K562 (cell line): ENCODE results near the gene CPLANE2. TPM values are rescaled to one million over a fixed set of nuclear protein-coding genes. Genes with fewer than 3 reads are reported as not detected.
A peak's percentile ranks its signal among the peaks of the same experiment; 100 is the strongest.

Source experiments
- KAT7 ChIP-seq: sonication (generic); formaldehyde crosslinking; IDR thresholded peaks from 2 replicates; pipeline ENCODE4 v1.8.0; 2022; ENCODE audit warnings: missing genetic modification reagents, mild to moderate bottlenecking, borderline replicate concordance
- KDM2B ChIP-seq: fragments of 250-450 bp; sonication (Bioruptor Pico); IDR thresholded peaks from 2 replicates; pipeline ENCODE4 v1.8.0; 2021; ENCODE audit warnings: mild to moderate bottlenecking, moderate library complexity
- L3MBTL2 ChIP-seq: fragments of 450-650 bp; IDR thresholded peaks from 2 replicates; pipeline ENCODE4 v1.6.1; 2016; ENCODE audit warnings: mild to moderate bottlenecking, moderate library complexity
- MTA3 ChIP-seq: fragments of 450-650 bp; formaldehyde crosslinking; IDR thresholded peaks from 2 replicates; pipeline ENCODE4 v1.6.1; 2017; ENCODE audit warnings: mild to moderate bottlenecking, borderline replicate concordance
- RBM22 ChIP-seq: fragments of 200-400 bp; formaldehyde crosslinking; IDR thresholded peaks from 2 replicates; pipeline ENCODE4 v1.6.1; 2018; ENCODE audit warnings: low read length, low read depth; ENCODE audit not compliant: poor library complexity, severe bottlenecking
- TBL1XR1 ChIP-seq, 2 experiments: IDR thresholded peaks; 2 replicates each; pipeline ENCODE4 v1.6.1; 2012; ENCODE audit warnings: improper control_type of control experiment in 2 of 2, low read length in 2 of 2, mild to moderate bottlenecking in 1 of 2
- ZBTB7A ChIP-seq: IDR thresholded peaks from 2 replicates; pipeline ENCODE4 v1.6.1; 2011; ENCODE audit warnings: low read depth, mild to moderate bottlenecking, low read length, moderate library complexity, borderline replicate concordance; ENCODE audit not compliant: control insufficient read depth
- ZNF263 ChIP-seq: sonication (generic); formaldehyde crosslinking; IDR thresholded peaks from 2 replicates; pipeline ENCODE4 v1.8.0; 2022; ENCODE audit warnings: mild to moderate bottlenecking, missing genetic modification reagents, borderline replicate concordance
- polyA plus RNA-seq, 8 experiments: library from polyadenylated mRNA; depleted of rRNA in 4 of 8; stranded (reverse) in 5 of 8; unstranded in 3 of 8; fragments of >200 nt; fragmentation: Nextera tagmentation in 2 of 8; fragmentation: Illumina TruSeq in 1 of 8; extraction: Ambion mirVana in 2 of 8; extraction: Trizol in 1 of 8; gene quantifications; 2 replicates each; pipeline versions ENCODE4 v1.2.1 to v1.2.3, GENCODE V29; 2011 to 2014; ENCODE audit warnings: inconsistent platforms in 1 of 8, missing spikeins in 1 of 8
- total RNA-seq, 7 experiments: library from RNA; depleted of rRNA in 6 of 7; stranded (reverse); fragments of >200 nt in 6 of 7; fragmentation: Illumina TruSeq in 2 of 7; extraction: Trizol in 2 of 7; gene quantifications; 2 replicates each; pipeline versions ENCODE4 v1.2.1 to v1.2.3, GENCODE V29; 2011 to 2021; ENCODE audit warnings: low replicate concordance in 1 of 7
- TF ChIP-seq, protein P1 (sequence below), 2 experiments: fragments of 200-800 bp in 1 of 2; sonication (Bioruptor generic) in 1 of 2; sonication (generic) in 1 of 2; formaldehyde crosslinking in 1 of 2; IDR thresholded peaks in 1 of 2; conservative IDR thresholded peaks in 1 of 2; 2 replicates each; pipeline versions ENCODE4 v1.5.0 to v1.6.1; 2016 to 2020; ENCODE audit warnings: missing compliant biosample characterization in 1 of 2, missing genetic modification characterization in 1 of 2, missing genetic modification reagents in 1 of 2
- TF ChIP-seq, protein P2 (sequence below): sonication (generic); formaldehyde crosslinking; IDR thresholded peaks from 2 replicates; pipeline ENCODE4 v1.8.1; 2023; ENCODE audit warnings: mild to moderate bottlenecking, missing genetic modification reagents
- TF ChIP-seq, protein P3 (sequence below): sonication (generic); formaldehyde crosslinking; IDR thresholded peaks from 2 replicates; pipeline ENCODE4 v1.8.0; 2023; ENCODE audit warnings: missing genetic modification reagents, mild to moderate bottlenecking, borderline replicate concordance
- TF ChIP-seq, protein P4 (sequence below): sonication (generic); formaldehyde crosslinking; IDR thresholded peaks from 2 replicates; pipeline ENCODE4 v1.8.1; 2023; ENCODE audit warnings: mild to moderate bottlenecking, missing genetic modification reagents
- TF ChIP-seq, protein P5 (sequence below): sonication (generic); formaldehyde crosslinking; IDR thresholded peaks from 2 replicates; pipeline ENCODE4 v1.5.0; 2020; ENCODE audit warnings: missing genetic modification reagents

CPLANE2 gene
- total and polyA plus RNA-seq, 9 of the 15 experiments (the other 6 are each of a cell fraction or from before 2014, with no cell fraction given) = 0.17 to 20.9 (median 8.1) TPM

DNA sequence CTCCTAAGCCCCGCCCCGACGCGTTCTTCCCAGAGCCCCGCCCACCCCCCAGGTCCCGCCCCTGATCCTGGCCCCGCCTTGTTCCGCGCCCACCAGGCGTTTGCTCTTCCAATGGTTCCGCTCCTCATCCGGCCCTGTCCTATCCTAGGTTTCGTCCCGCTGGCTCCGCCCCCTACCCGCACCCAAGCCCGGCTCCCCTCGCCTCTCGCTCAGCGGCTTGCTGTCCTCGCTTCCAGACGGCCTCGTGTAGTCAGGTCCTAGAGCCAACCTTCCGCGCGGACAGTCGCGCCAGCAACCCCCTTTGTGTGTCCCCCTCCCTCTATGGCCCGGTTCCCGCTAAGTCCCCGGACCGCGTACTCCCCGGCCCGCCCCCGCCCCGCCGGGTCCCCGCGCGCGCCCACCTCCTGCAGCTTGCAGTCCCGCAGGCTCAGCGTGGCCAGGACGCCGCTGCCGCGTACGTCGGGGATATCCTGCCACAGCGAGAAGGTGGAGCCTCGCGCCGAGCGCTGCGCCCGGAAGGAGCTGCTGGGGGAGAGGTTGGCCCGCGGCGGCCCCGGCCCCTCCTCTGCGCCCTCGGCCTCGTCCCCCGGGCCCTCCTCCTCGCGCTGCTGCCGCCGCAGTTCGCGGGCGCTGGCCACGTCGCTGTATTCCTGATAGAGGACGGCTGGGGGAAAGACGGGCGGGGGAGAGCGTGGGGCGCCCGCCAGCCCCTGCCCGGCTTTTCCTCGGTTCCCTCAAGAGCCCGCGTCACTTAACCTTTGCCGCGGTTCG lies 30.3 kb downstream of the CPLANE2 start (continued):
- TF ChIP-seq TBL1XR1 (IDR thresholded peaks at IDR 0.05; ENCODE audit: low read length in 2 of 2) = peak in 1 of 2 experiments; percentile 48; a peak in 2 of 4 replicates
- TF ChIP-seq ZNF263 = peak; percentile 77
- TF ChIP-seq, protein P1, sequence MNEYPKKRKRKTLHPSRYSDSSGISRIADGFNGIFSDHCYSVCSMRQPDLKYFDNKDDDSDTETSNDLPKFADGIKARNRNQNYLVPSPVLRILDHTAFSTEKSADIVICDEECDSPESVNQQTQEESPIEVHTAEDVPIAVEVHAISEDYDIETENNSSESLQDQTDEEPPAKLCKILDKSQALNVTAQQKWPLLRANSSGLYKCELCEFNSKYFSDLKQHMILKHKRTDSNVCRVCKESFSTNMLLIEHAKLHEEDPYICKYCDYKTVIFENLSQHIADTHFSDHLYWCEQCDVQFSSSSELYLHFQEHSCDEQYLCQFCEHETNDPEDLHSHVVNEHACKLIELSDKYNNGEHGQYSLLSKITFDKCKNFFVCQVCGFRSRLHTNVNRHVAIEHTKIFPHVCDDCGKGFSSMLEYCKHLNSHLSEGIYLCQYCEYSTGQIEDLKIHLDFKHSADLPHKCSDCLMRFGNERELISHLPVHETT (CRISPR knock-in tag; conservative IDR thresholded peaks at IDR 0.05 in 1 of 2, IDR thresholded peaks at IDR 0.05 in 1 of 2) = 0 out of 4 replicates have a peak, but pooled peaks of 1 of the 2 experiments have one; percentile 37
- TF ChIP-seq KDM2B (CRISPR knock-in tag) = 0 out of 2 replicates have a peak, but pooled peaks have one; percentile 79
- peak; percentile 78 for TF ChIP-seq MTA3
- TF ChIP-seq, protein P2, sequence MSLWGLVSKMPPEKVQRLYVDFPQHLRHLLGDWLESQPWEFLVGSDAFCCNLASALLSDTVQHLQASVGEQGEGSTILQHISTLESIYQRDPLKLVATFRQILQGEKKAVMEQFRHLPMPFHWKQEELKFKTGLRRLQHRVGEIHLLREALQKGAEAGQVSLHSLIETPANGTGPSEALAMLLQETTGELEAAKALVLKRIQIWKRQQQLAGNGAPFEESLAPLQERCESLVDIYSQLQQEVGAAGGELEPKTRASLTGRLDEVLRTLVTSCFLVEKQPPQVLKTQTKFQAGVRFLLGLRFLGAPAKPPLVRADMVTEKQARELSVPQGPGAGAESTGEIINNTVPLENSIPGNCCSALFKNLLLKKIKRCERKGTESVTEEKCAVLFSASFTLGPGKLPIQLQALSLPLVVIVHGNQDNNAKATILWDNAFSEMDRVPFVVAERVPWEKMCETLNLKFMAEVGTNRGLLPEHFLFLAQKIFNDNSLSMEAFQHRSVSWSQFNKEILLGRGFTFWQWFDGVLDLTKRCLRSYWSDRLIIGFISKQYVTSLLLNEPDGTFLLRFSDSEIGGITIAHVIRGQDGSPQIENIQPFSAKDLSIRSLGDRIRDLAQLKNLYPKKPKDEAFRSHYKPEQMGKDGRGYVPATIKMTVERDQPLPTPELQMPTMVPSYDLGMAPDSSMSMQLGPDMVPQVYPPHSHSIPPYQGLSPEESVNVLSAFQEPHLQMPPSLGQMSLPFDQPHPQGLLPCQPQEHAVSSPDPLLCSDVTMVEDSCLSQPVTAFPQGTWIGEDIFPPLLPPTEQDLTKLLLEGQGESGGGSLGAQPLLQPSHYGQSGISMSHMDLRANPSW (CRISPR knock-in tag) = peak; percentile 68; the same call in 1 of the 2 replicates
- TF ChIP-seq, protein P3, sequence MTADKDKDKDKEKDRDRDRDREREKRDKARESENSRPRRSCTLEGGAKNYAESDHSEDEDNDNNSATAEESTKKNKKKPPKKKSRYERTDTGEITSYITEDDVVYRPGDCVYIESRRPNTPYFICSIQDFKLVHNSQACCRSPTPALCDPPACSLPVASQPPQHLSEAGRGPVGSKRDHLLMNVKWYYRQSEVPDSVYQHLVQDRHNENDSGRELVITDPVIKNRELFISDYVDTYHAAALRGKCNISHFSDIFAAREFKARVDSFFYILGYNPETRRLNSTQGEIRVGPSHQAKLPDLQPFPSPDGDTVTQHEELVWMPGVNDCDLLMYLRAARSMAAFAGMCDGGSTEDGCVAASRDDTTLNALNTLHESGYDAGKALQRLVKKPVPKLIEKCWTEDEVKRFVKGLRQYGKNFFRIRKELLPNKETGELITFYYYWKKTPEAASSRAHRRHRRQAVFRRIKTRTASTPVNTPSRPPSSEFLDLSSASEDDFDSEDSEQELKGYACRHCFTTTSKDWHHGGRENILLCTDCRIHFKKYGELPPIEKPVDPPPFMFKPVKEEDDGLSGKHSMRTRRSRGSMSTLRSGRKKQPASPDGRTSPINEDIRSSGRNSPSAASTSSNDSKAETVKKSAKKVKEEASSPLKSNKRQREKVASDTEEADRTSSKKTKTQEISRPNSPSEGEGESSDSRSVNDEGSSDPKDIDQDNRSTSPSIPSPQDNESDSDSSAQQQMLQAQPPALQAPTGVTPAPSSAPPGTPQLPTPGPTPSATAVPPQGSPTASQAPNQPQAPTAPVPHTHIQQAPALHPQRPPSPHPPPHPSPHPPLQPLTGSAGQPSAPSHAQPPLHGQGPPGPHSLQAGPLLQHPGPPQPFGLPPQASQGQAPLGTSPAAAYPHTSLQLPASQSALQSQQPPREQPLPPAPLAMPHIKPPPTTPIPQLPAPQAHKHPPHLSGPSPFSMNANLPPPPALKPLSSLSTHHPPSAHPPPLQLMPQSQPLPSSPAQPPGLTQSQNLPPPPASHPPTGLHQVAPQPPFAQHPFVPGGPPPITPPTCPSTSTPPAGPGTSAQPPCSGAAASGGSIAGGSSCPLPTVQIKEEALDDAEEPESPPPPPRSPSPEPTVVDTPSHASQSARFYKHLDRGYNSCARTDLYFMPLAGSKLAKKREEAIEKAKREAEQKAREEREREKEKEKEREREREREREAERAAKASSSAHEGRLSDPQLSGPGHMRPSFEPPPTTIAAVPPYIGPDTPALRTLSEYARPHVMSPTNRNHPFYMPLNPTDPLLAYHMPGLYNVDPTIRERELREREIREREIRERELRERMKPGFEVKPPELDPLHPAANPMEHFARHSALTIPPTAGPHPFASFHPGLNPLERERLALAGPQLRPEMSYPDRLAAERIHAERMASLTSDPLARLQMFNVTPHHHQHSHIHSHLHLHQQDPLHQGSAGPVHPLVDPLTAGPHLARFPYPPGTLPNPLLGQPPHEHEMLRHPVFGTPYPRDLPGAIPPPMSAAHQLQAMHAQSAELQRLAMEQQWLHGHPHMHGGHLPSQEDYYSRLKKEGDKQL = no peak
- TF ChIP-seq, protein P4, sequence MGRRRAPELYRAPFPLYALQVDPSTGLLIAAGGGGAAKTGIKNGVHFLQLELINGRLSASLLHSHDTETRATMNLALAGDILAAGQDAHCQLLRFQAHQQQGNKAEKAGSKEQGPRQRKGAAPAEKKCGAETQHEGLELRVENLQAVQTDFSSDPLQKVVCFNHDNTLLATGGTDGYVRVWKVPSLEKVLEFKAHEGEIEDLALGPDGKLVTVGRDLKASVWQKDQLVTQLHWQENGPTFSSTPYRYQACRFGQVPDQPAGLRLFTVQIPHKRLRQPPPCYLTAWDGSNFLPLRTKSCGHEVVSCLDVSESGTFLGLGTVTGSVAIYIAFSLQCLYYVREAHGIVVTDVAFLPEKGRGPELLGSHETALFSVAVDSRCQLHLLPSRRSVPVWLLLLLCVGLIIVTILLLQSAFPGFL (CRISPR knock-in tag) = no peak
- TF ChIP-seq RBM22 = no peak
- peak; percentile 71; the same call in 1 of the 2 replicates for TF ChIP-seq ZBTB7A
- TF ChIP-seq KAT7 (CRISPR knock-in tag) = 0 out of 2 replicates have a peak, but pooled peaks have one; percentile 79
- TF ChIP-seq L3MBTL2 = peak; percentile 90
- TF ChIP-seq, protein P5, sequence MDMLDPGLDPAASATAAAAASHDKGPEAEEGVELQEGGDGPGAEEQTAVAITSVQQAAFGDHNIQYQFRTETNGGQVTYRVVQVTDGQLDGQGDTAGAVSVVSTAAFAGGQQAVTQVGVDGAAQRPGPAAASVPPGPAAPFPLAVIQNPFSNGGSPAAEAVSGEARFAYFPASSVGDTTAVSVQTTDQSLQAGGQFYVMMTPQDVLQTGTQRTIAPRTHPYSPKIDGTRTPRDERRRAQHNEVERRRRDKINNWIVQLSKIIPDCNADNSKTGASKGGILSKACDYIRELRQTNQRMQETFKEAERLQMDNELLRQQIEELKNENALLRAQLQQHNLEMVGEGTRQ (CRISPR knock-in tag) = no peak
